HepG2 (cell line): Measurements from ENCODE around the gene FGA. TPM values are rescaled to one million over a fixed set of nuclear protein-coding genes. Genes with fewer than 3 reads are reported as not detected.
A peak's percentile ranks its signal among the peaks of the same experiment; 100 is the strongest.

ENCODE experiments used
- DMAP1 ChIP-seq: IDR thresholded peaks from 2 replicates; pipeline ENCODE4 v1.6.1; 2016
- HOXA5 ChIP-seq: sonication (generic); formaldehyde crosslinking; IDR thresholded peaks from 2 replicates; pipeline ENCODE4 v1.4.0; 2020; ENCODE audit warnings: missing genetic modification reagents
- IRF9 ChIP-seq: sonication (generic); formaldehyde crosslinking; IDR thresholded peaks from 2 replicates; pipeline ENCODE4 v1.8.0; 2022; ENCODE audit warnings: missing genetic modification reagents, mild to moderate bottlenecking, borderline replicate concordance
- KLF11 ChIP-seq: IDR thresholded peaks from 2 replicates; pipeline ENCODE4 v1.6.1; 2016; ENCODE audit warnings: missing compliant biosample characterization
- ZNF260 ChIP-seq: sonication (generic); formaldehyde crosslinking; IDR thresholded peaks from 2 replicates; pipeline ENCODE4 v1.4.0; 2020; ENCODE audit warnings: missing genetic modification reagents, low read depth, mild to moderate bottlenecking, borderline replicate concordance
- ZNF33A ChIP-seq: sonication (generic); formaldehyde crosslinking; IDR thresholded peaks from 2 replicates; pipeline ENCODE4 v1.5.1; 2020; ENCODE audit warnings: missing genetic modification reagents, mild to moderate bottlenecking, moderate library complexity, borderline replicate concordance
- ZNF816 ChIP-seq: sonication (generic); formaldehyde crosslinking; IDR thresholded peaks from 2 replicates; pipeline ENCODE4 v1.8.0; 2022; ENCODE audit warnings: missing genetic modification reagents, mild to moderate bottlenecking, borderline replicate concordance
- polyA plus RNA-seq, 8 experiments: library from polyadenylated mRNA; depleted of rRNA in 3 of 8; stranded (reverse) in 7 of 8; unstranded in 1 of 8; fragments of >200 nt; fragmentation: Illumina TruSeq in 4 of 8; extraction: Trizol in 4 of 8; gene quantifications; 2 replicates each; pipeline versions ENCODE4 v1.2.1 to v1.2.3, GENCODE V29; 2011 to 2016; ENCODE audit warnings: low read depth in 4 of 8, missing spikeins in 1 of 8, mixed read lengths in 1 of 8; ENCODE audit not compliant: insufficient read depth in 1 of 8
- total RNA-seq, 5 experiments: library from RNA; depleted of rRNA; stranded (reverse); fragments of >200 nt; fragmentation: Illumina TruSeq; extraction: Trizol; gene quantifications; 2 replicates each; pipeline ENCODE4 v1.2.3, GENCODE V29; 2016; ENCODE audit warnings: low read depth in 1 of 5
- TF ChIP-seq, protein P1 (sequence below): sonication (generic); formaldehyde crosslinking; IDR thresholded peaks from 2 replicates; pipeline ENCODE4 v1.5.0; 2020; ENCODE audit warnings: mild to moderate bottlenecking, missing genetic modification reagents
- TF ChIP-seq, protein P2 (sequence below): sonication (generic); formaldehyde crosslinking; conservative IDR thresholded peaks from 2 replicates; pipeline ENCODE4 v1.5.0; 2020; ENCODE audit warnings: missing genetic modification reagents
- TF ChIP-seq, protein P3 (sequence below): sonication (generic); formaldehyde crosslinking; IDR thresholded peaks from 2 replicates; pipeline ENCODE4 v1.4.0; 2020; ENCODE audit warnings: missing genetic modification reagents, borderline replicate concordance
- TF ChIP-seq, protein P4 (sequence below): sonication (generic); formaldehyde crosslinking; IDR thresholded peaks from 2 replicates; pipeline ENCODE4 v1.5.0; 2020; ENCODE audit warnings: mild to moderate bottlenecking, missing genetic modification reagents

The FGA gene
- total and polyA plus RNA-seq, 2 of the 13 experiments (the other 11 are each of a cell fraction or from before 2014, with no cell fraction given), result 640 to 1,523 TPM

DNA sequence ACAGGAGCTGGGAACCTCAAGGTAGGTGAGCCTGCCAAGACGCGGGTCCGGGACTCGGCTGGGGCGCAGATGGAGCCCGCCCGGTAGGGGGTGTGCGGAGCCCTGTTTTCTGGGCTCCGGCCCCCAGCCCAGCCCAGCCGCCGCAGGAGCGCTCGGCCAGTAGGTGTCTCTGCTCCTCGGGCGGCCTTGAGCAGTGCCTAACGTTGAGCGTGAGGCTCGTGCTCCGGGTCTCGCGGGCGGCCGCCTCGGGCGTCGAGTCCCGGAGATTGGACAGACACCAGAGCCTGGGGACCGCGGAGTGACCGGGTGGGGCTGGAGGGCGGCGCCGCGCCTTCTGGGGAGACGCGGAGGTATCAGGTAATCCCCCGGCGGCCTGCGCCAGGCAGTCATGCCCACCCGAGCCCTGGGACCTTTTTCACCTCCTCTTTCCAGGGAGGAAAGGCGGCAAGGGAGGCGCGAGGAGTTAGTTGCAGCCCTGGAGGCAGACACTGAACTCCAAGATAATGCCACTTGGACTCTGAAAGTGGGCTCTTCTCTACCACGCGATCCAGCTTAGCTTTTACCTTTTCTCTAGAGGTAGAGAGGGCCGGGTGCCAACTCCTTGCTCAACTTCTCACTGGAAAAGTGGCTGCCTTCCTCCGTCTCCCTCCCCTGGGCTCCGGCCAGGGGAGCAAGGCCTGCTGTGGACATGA, 36.4 kb upstream of the FGA start (continued):
- TF ChIP-seq, protein P1, sequence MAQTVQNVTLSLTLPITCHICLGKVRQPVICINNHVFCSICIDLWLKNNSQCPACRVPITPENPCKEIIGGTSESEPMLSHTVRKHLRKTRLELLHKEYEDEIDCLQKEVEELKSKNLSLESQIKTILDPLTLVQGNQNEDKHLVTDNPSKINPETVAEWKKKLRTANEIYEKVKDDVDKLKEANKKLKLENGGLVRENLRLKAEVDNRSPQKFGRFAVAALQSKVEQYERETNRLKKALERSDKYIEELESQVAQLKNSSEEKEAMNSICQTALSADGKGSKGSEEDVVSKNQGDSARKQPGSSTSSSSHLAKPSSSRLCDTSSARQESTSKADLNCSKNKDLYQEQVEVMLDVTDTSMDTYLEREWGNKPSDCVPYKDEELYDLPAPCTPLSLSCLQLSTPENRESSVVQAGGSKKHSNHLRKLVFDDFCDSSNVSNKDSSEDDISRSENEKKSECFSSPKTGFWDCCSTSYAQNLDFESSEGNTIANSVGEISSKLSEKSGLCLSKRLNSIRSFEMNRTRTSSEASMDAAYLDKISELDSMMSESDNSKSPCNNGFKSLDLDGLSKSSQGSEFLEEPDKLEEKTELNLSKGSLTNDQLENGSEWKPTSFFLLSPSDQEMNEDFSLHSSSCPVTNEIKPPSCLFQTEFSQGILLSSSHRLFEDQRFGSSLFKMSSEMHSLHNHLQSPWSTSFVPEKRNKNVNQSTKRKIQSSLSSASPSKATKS (CRISPR knock-in tag), result no peak
- TF ChIP-seq, protein P2, sequence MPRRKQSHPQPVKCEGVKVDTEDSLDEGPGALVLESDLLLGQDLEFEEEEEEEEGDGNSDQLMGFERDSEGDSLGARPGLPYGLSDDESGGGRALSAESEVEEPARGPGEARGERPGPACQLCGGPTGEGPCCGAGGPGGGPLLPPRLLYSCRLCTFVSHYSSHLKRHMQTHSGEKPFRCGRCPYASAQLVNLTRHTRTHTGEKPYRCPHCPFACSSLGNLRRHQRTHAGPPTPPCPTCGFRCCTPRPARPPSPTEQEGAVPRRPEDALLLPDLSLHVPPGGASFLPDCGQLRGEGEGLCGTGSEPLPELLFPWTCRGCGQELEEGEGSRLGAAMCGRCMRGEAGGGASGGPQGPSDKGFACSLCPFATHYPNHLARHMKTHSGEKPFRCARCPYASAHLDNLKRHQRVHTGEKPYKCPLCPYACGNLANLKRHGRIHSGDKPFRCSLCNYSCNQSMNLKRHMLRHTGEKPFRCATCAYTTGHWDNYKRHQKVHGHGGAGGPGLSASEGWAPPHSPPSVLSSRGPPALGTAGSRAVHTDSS (CRISPR knock-in tag), result no peak
- TF ChIP-seq IRF9 (CRISPR knock-in tag) (no peak), ZNF33A (CRISPR knock-in tag) (no peak), HOXA5 (peak; percentile 73; the same call in 1 of the 2 replicates), ZNF816 (CRISPR knock-in tag) (peak; percentile 56; the same call in 1 of the 2 replicates), DMAP1 (no peak), ZNF260 (no peak), KLF11 (CRISPR knock-in tag) (no peak)
- TF ChIP-seq, protein P3, sequence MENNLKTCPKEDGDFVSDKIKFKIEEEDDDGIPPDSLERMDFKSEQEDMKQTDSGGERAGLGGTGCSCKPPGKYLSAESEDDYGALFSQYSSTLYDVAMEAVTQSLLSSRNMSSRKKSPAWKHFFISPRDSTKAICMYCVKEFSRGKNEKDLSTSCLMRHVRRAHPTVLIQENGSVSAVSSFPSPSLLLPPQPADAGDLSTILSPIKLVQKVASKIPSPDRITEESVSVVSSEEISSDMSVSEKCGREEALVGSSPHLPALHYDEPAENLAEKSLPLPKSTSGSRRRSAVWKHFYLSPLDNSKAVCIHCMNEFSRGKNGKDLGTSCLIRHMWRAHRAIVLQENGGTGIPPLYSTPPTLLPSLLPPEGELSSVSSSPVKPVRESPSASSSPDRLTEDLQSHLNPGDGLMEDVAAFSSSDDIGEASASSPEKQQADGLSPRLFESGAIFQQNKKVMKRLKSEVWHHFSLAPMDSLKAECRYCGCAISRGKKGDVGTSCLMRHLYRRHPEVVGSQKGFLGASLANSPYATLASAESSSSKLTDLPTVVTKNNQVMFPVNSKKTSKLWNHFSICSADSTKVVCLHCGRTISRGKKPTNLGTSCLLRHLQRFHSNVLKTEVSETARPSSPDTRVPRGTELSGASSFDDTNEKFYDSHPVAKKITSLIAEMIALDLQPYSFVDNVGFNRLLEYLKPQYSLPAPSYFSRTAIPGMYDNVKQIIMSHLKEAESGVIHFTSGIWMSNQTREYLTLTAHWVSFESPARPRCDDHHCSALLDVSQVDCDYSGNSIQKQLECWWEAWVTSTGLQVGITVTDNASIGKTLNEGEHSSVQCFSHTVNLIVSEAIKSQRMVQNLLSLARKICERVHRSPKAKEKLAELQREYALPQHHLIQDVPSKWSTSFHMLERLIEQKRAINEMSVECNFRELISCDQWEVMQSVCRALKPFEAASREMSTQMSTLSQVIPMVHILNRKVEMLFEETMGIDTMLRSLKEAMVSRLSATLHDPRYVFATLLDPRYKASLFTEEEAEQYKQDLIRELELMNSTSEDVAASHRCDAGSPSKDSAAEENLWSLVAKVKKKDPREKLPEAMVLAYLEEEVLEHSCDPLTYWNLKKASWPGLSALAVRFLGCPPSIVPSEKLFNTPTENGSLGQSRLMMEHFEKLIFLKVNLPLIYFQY, result 0 out of 2 replicates have a peak, but pooled peaks have one; percentile 32
- TF ChIP-seq, protein P4, sequence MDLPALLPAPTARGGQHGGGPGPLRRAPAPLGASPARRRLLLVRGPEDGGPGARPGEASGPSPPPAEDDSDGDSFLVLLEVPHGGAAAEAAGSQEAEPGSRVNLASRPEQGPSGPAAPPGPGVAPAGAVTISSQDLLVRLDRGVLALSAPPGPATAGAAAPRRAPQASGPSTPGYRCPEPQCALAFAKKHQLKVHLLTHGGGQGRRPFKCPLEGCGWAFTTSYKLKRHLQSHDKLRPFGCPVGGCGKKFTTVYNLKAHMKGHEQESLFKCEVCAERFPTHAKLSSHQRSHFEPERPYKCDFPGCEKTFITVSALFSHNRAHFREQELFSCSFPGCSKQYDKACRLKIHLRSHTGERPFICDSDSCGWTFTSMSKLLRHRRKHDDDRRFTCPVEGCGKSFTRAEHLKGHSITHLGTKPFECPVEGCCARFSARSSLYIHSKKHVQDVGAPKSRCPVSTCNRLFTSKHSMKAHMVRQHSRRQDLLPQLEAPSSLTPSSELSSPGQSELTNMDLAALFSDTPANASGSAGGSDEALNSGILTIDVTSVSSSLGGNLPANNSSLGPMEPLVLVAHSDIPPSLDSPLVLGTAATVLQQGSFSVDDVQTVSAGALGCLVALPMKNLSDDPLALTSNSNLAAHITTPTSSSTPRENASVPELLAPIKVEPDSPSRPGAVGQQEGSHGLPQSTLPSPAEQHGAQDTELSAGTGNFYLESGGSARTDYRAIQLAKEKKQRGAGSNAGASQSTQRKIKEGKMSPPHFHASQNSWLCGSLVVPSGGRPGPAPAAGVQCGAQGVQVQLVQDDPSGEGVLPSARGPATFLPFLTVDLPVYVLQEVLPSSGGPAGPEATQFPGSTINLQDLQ (CRISPR knock-in tag), result 0 out of 2 replicates have a peak, but pooled peaks have one; percentile 32
